Measurements from ENCODE around the gene SSH3. TPM values are rescaled to one million over a fixed set of nuclear protein-coding genes. Genes with fewer than 3 reads are reported as not detected.
A peak's percentile ranks its signal among the peaks of the same experiment; 100 is the strongest.

Gene SSH3
- total RNA-seq, result 37.7 TPM
- long read RNA-seq, transcript SSH3-201 (14 exons, 2,871 nt), result major isoform, 8 of 23 reads
- long read RNA-seq, partial matches to known transcripts, result 6 of 23 reads
- long read RNA-seq, other reads (novel, unspliced or antisense), result 9 of 23 reads

GRCh38 chr11:67303132-67303834 is at the start of gene SSH3:
Gene SSH3, plus strand, starts transcription at chr11:67303530. Its CDS starts 96 bp downstream, at chr11:67303626.
- Histone ChIP-seq H3K36me3 (peaks cover 56% of the 10 kb centered on the region), H3K27me3 (ENCODE audit: low read depth) (no peaks in the 10 kb centered on the region), H3K4me3 (peak within 1 kb of the TSS; percentile 98), H3K27ac (peak within 1 kb of the TSS; percentile 85), H3K9me3 (no peaks in the 10 kb centered on the region), H3K4me1 (peaks cover 29% of the 10 kb centered on the region)
- TF ChIP-seq, protein P1, sequence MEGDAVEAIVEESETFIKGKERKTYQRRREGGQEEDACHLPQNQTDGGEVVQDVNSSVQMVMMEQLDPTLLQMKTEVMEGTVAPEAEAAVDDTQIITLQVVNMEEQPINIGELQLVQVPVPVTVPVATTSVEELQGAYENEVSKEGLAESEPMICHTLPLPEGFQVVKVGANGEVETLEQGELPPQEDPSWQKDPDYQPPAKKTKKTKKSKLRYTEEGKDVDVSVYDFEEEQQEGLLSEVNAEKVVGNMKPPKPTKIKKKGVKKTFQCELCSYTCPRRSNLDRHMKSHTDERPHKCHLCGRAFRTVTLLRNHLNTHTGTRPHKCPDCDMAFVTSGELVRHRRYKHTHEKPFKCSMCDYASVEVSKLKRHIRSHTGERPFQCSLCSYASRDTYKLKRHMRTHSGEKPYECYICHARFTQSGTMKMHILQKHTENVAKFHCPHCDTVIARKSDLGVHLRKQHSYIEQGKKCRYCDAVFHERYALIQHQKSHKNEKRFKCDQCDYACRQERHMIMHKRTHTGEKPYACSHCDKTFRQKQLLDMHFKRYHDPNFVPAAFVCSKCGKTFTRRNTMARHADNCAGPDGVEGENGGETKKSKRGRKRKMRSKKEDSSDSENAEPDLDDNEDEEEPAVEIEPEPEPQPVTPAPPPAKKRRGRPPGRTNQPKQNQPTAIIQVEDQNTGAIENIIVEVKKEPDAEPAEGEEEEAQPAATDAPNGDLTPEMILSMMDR (IDR thresholded peaks at IDR 0.05), result no peak
- intact Hi-C loops (cut with DNase I), result no loop called here
- ATAC-seq (peak; percentile 95 to 97), DNase-seq (peak; percentile 92)

- H3K36me3 ChIP-seq, result peaks cover 85% of the 10 kb centered on the region
- no peak overlapping the region for H3K27ac ChIP-seq
- ATAC-seq (peak in 1 of 2 donors; percentile 4), DNase-seq (no peak)
- H3K4me1 ChIP-seq, result peaks cover 16% of the 10 kb centered on the region
- no peaks in the 10 kb centered on the region for H3K9me3 ChIP-seq
- intact Hi-C loops (cut with DNase I), result no loop called here
- no peak overlapping the region for H3K4me3 ChIP-seq
- TF ChIP-seq, protein P1 (IDR thresholded peaks at IDR 0.05), result no peak
- no peaks in the 10 kb centered on the region for H3K27me3 ChIP-seq (ENCODE audit: low read depth)
Observed at GRCh38 chr11:67253872-67254624, 49.3 kb upstream of the SSH3 start.

GRCh38 chr11:67254798-67255197 is 48.5 kb upstream of the SSH3 start:
- Histone ChIP-seq H3K4me3 (no peak overlapping the region), H3K27ac (no peak overlapping the region), H3K4me1 (peaks cover 16% of the 10 kb centered on the region), H3K9me3 (no peaks in the 10 kb centered on the region), H3K27me3 (ENCODE audit: low read depth) (no peaks in the 10 kb centered on the region), H3K36me3 (peaks cover 77% of the 10 kb centered on the region)
- ATAC-seq (no peak), DNase-seq (no peak)
- intact Hi-C loops (cut with DNase I), result no loop called here
- TF ChIP-seq, protein P1 (IDR thresholded peaks at IDR 0.05), result no peak

GRCh38 chr11:67255353-67255752 is 48.0 kb upstream of the SSH3 start:
- H3K27me3 ChIP-seq (ENCODE audit: low read depth), result no peaks in the 10 kb centered on the region
- no peak for DNase-seq
- no peak overlapping the region for H3K27ac ChIP-seq
- H3K9me3 ChIP-seq, result no peaks in the 10 kb centered on the region
- TF ChIP-seq, protein P1 (IDR thresholded peaks at IDR 0.05), result no peak
- ATAC-seq, result no peak
- intact Hi-C loops (cut with DNase I), result no loop called here
- peaks cover 16% of the 10 kb centered on the region for H3K4me1 ChIP-seq
- H3K4me3 ChIP-seq, result no peak overlapping the region
- peaks cover 72% of the 10 kb centered on the region for H3K36me3 ChIP-seq

DNA sequence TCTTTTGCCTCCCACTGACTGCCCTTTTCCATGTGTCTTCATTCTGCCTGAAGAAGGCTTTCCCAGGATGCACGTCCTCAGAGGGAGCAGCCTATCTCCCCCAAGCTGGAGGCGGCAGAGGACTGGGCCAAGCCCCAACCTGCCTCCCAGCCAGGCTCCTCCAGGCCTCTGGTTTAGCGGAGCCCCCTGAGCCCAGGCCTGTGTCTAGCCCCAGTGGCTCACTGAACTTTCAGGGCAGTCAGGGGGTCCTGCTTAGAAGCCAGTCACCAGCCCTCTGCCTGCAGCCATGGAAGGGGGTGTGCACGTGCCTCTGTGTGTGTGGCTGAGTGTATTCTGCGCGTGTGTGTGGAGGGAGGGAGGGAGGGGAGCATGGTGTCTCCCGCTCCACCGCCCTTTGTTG is 47.5 kb upstream of the SSH3 start:
- ATAC-seq (peak in 1 of 2 donors; percentile 3), DNase-seq (no peak)
- Histone ChIP-seq H3K9me3 (no peaks in the 10 kb centered on the region), H3K4me1 (peaks cover 16% of the 10 kb centered on the region), H3K27ac (no peak overlapping the region), H3K4me3 (no peak overlapping the region), H3K27me3 (ENCODE audit: low read depth) (no peaks in the 10 kb centered on the region), H3K36me3 (peaks cover 66% of the 10 kb centered on the region)
- TF ChIP-seq, protein P1 (IDR thresholded peaks at IDR 0.05), result no peak
- intact Hi-C loops (cut with DNase I), result no loop called here

Measured in lower lobe of right lung (tissue), 2 donors.